ENCODE results near the gene SCOC. TPM values are rescaled to one million over a fixed set of nuclear protein-coding genes. Genes with fewer than 3 reads are reported as not detected.

SCOC gene
- total RNA-seq, 2 experiments from 2014 or later = 5.9 to 6.8 TPM

- Mint-ChIP-seq H3K9me3 (no peaks in the 10 kb centered on the region), H3K4me1 (ENCODE audit: low read depth) (no peaks in the 10 kb centered on the region), H3K36me3 (ENCODE audit: low read depth) (no peaks in the 10 kb centered on the region), H3K27ac (no peak overlapping the region), H3K27me3 (no peaks in the 10 kb centered on the region), H3K4me3 (no peak overlapping the region)
- Histone ChIP-seq H3K4me3 (ENCODE audit: low read length) (no peak overlapping the region), H3K27me3 (ENCODE audit: control insufficient read depth in 1 of 2, insufficient read depth in 2 of 2, low read length in 2 of 2) (no peaks in the 10 kb centered on the region), H3K36me3 (ENCODE audit: insufficient read depth, low read length) (no peaks in the 10 kb centered on the region), H3K9me3 (ENCODE audit: control insufficient read depth in 1 of 2, insufficient read depth in 1 of 2, low read length in 2 of 2) (no peaks in the 10 kb centered on the region), H3K27ac (ENCODE audit: low read depth in 1 of 2, low read length in 2 of 2) (no peak overlapping the region), H3K4me1 (ENCODE audit: insufficient read depth, low read length) (no peaks in the 10 kb centered on the region)
- no peak for ATAC-seq (ENCODE audit: poor library complexity)
- ChIA-PET POLR2A (interaction anchor here (0.6 kb wide), 1 partner anchor 494 kb away, joined by 3 read pairs; no protein-coding TSS in a partner anchor), CTCF (interaction anchor here (1.5 to 2.4 kb wide), 2 partner anchors 28 to 238 kb away, joined by 3 to 6 read pairs; no protein-coding TSS in a partner anchor)
- intact Hi-C loops (cut with DNase I, micrococcal nuclease) = no loop called here
- TF ChIP-seq CTCF (IDR thresholded peaks at IDR 0.05) = no peak
- no peak for DNase-seq
Observed at GRCh38 chr4:140331245-140331644, 42.2 kb upstream of the SCOC start.

- Mint-ChIP-seq H3K9me3 (no peaks in the 10 kb centered on the region), H3K4me3 (no peak overlapping the region), H3K4me1 (ENCODE audit: low read depth) (no peaks in the 10 kb centered on the region), H3K27ac (no peak overlapping the region), H3K36me3 (ENCODE audit: low read depth) (no peaks in the 10 kb centered on the region), H3K27me3 (no peaks in the 10 kb centered on the region)
- no peak for DNase-seq
- Histone ChIP-seq H3K36me3 (ENCODE audit: insufficient read depth, low read length) (no peaks in the 10 kb centered on the region), H3K4me1 (ENCODE audit: insufficient read depth, low read length) (no peaks in the 10 kb centered on the region), H3K27ac (ENCODE audit: low read depth in 1 of 2, low read length in 2 of 2) (no peak overlapping the region), H3K4me3 (ENCODE audit: low read length) (no peak overlapping the region), H3K27me3 (ENCODE audit: control insufficient read depth in 1 of 2, insufficient read depth in 2 of 2, low read length in 2 of 2) (no peaks in the 10 kb centered on the region), H3K9me3 (ENCODE audit: control insufficient read depth in 1 of 2, insufficient read depth in 1 of 2, low read length in 2 of 2) (no peaks in the 10 kb centered on the region)
- intact Hi-C loops (cut with DNase I, micrococcal nuclease) = no loop called here
- no peak for TF ChIP-seq CTCF (IDR thresholded peaks at IDR 0.05)
- no peak for ATAC-seq (ENCODE audit: poor library complexity)
- CTCF ChIA-PET = interaction anchor here (2.4 kb wide), 1 partner anchor 28 kb away, joined by 6 read pairs; no protein-coding TSS in a partner anchor
- POLR2A ChIA-PET = no interaction called here
Observed at GRCh38 chr4:140331876-140332275, 41.6 kb upstream of the SCOC start.

- Histone ChIP-seq H3K4me3 (ENCODE audit: low read length) (no peak overlapping the region), H3K27me3 (ENCODE audit: control insufficient read depth in 1 of 2, insufficient read depth in 2 of 2, low read length in 2 of 2) (no peaks in the 10 kb centered on the region), H3K4me1 (ENCODE audit: insufficient read depth, low read length) (no peaks in the 10 kb centered on the region), H3K27ac (ENCODE audit: low read depth in 1 of 2, low read length in 2 of 2) (no peak overlapping the region), H3K9me3 (ENCODE audit: control insufficient read depth in 1 of 2, insufficient read depth in 1 of 2, low read length in 2 of 2) (no peaks in the 10 kb centered on the region), H3K36me3 (ENCODE audit: insufficient read depth, low read length) (no peaks in the 10 kb centered on the region)
- Mint-ChIP-seq H3K27me3 (peaks cover 4% of the 10 kb centered on the region), H3K4me1 (ENCODE audit: low read depth) (no peaks in the 10 kb centered on the region), H3K27ac (no peak overlapping the region), H3K4me3 (no peak overlapping the region), H3K36me3 (ENCODE audit: low read depth) (no peaks in the 10 kb centered on the region), H3K9me3 (no peaks in the 10 kb centered on the region)
- intact Hi-C loops (cut with DNase I, micrococcal nuclease) = no loop called here
- POLR2A ChIA-PET = no interaction called here
- ATAC-seq (ENCODE audit: poor library complexity) = no peak
- DNase-seq = no peak
- no peak for TF ChIP-seq CTCF (IDR thresholded peaks at IDR 0.05)
- CTCF ChIA-PET = interaction anchor here (2.4 kb wide), 1 partner anchor 27 kb away, joined by 6 read pairs; no protein-coding TSS in a partner anchor
Observed at GRCh38 chr4:140332734-140333133, 40.7 kb upstream of the SCOC start.

All from CD4-positive, alpha-beta T cell (primary cell).